SKM-1 treated with dmso at 0.1 percent for 144 hours (cell line): ENCODE results near the gene TIMM17A.

Experiments used
- DNase-seq: peaks from one replicate; lab custom pipeline; 2025; ENCODE audit not compliant: unreplicated experiment; lab: John Stamatoyannopoulos, UW

TIMM17A gene

GRCh38 chr1:201982623-201983379, 27.5 kb downstream of the TIMM17A start, which contains the start of gene RNPEP:
RNPEP (plus strand) TSS chr1:201982648; CDS start chr1:201982667, 19 bp downstream.
- peak; percentile 94 for DNase-seq

- DNase-seq, result no peak
Measured at GRCh38 chr1:201983380-201983805, 28.1 kb downstream of the TIMM17A start.

GRCh38 chr1:201984446-201984845, 29.1 kb downstream of the TIMM17A start:
- DNase-seq, result no peak

DNA sequence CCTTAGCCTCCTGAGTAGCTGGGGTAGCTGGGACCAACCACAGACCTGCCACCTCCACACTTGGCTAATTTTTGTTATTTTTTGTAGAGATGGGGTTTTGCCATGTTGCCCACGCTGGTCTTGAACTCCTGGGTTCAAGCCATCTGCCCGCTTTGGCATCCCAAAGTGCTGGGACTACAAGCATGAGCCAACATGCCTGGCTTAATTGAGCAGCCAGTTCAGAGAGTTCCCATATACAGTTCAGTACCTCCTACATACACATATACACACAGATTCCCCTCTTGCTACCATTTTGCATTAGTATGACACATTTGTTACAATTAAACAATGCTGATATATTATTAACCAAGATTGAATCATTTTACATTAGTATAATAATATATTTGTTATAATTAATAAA, 30.1 kb downstream of the TIMM17A start:
- no peak for DNase-seq

DNA sequence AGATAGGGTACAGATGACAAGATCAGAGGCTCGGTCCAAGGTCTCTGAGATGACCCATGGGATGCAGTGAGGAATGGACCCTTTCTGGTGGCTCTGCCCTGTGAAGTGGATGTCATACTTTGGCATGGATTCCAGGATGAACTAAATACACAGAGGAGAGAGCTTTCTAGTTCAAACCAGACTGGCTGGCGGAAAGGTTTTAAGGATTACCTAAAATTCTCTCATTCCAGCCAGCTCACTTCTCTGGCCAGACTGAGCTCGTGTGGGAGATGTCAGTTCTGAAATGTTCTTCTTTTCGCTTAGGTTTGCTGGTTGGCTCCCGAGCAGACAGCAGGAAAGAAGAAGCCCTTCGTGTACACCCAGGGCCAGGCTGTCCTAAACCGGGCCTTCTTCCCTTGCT, 33.3 kb downstream of the TIMM17A start:
- DNase-seq, result no peak

DNA sequence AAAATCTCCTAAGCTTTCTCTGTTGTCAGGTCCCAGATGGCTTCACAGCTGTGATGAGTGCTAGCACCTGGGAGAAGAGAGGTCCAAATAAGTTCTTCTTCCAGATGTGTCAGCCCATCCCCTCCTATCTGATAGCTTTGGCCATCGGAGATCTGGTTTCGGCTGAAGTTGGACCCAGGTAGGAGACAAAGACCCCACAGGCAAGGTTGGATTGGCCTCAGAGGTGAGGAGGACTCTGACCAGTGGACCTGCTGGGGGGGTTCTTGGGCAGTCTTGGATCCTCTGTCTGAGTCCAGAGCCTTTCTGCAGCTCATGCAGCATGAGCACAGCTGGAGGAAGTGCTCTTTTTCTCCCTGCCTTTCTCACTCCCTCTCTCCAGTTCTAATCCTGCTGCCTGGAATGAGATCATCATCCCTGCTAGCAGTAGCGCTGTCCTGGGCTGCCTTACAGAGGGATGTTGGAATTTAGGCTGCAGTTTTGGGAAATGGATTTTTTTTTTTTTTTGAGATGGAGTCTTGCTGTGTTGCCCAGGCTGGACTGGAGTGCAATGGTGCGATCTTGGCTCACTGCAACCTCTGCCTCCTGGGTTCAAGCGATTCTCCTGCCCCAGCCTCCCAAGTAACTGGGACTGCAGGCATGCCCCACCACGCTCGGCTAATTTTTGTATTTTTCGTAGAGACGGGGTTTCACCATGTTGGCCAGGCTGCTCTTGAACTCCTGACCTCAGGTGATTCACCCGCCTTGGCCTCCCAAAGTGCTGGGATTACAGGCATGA, 34.2 kb downstream of the TIMM17A start:
- no peak for DNase-seq

GRCh38 chr1:201990427-201990826, 35.1 kb downstream of the TIMM17A start:
- no peak for DNase-seq

DNA sequence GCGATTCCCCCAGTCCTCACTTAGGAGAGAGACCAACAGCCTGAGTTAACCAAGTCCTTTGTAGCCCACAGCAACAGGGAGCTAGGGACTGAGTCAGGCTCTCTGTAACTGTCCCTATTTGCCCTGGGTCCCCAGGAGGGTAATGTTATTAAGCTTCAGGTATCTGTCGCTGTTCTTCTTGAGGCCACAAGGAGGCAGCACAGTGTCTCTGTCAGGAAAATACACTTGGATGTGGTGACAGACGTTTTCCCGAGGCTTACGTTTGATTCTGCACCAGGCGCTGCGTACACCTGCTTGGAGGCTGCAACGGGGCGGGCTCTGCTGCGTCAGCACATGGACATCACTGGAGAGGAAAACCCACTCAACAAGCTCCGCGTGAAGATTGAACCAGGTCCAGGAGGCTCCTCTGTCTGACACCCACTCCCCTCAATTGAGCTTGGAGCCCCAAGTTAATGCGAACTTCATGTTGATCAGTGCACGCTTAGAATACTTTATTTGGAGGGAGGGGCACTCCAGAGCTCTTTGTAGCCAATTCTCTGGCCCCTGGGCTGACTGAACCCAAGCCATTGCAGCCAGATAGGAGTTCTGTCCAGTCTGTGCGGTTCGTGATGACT, 44.4 kb downstream of the TIMM17A start:
- DNase-seq, result peak; percentile 57

- no peak for DNase-seq
Measured at GRCh38 chr1:202002507-202002906, 47.2 kb downstream of the TIMM17A start.

- DNase-seq, result no peak
Measured at GRCh38 chr1:202004711-202005110, 49.4 kb downstream of the TIMM17A start.

- no peak for DNase-seq
Measured at GRCh38 chr1:202005958-202006357, 50.7 kb downstream of the TIMM17A start.

DNA sequence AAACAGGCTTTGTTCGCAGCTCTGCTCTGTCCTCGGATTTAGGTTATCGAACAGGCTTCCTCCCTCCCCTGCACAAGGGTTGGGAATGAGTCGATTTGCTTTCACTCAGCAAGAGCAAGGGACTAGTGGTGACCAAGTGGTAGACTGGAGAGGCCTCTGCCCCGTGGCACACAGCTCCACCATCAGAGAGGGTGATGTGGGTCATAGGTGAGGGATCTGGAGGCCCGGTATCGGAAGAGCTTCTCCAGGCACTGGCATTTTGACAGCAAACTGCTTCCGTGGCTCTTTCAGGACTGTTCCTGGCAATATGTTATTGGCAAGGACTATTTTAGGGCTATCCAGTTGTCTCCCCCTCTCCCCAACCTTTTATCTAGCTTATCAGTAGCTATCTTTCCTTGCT, 52.0 kb downstream of the TIMM17A start:
- DNase-seq, result no peak

- DNase-seq, result no peak
Measured at GRCh38 chr1:202007805-202008489, 52.6 kb downstream of the TIMM17A start.

DNA sequence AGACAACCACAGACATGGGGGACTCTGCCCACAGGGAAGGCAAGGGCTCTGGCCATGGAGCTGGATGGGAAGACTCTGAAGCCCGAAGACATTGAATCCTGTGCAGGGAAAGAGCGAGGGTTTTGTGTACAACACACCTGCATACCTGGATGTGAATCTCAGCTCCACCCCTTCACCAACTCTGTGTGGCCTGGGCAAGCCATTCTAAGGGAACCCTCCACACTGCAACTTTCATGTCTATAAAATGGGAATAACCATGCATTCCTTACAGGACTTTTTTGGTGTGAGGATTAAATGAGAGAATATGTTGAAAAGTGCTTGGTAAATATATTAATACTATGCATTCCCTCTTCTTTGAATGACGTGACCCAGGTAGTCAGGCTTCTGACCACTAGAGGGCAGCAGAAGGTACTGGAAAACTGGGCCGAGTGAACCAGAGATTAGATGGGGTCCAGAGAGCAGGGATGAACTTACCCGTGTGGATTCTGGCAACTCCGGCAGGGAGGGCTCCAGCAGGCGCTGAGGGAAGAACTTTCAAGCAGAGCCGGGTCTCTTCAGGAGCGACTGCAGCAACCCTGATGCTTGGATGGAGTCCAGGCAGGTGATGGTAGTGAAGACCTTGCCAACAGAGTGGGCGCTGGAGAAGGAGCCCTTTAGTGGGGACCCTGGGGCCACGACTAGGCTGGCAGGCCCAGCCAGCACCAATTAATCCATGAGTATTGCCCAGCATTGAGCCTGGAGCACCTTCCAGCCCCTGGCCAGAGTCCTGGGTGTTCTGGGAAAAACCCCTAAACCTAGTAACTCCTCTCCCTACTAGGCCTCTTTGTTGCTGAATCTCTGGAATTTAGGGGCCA, 54.2 kb downstream of the TIMM17A start:
- DNase-seq, result peak; percentile 59

GRCh38 chr1:202010180-202011015, 55.1 kb downstream of the TIMM17A start, which contains the start of gene ELF3:
ELF3 (plus strand) TSS chr1:202010587; CDS start chr1:202011137, 550 bp downstream.
- DNase-seq, result no peak

GRCh38 chr1:202011994-202012393, 56.7 kb downstream of the TIMM17A start:
- no peak for DNase-seq

- no peak for DNase-seq
Measured at GRCh38 chr1:202012544-202013478, 57.5 kb downstream of the TIMM17A start.

DNA sequence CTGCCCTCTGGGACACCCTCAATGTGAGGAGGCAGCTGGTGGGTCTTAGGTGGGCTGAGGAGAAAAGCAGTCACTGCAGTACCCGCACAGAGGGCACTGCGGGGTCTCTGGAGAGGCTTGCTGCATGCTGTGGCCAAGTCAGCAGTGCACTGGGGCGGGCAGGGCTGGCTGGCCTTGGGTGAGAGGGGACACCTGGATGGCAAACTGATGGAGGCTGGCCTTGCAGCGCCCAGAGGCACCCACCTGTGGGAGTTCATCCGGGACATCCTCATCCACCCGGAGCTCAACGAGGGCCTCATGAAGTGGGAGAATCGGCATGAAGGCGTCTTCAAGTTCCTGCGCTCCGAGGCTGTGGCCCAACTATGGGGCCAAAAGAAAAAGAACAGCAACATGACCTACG, 58.3 kb downstream of the TIMM17A start:
- no peak for DNase-seq
